ENCODE measurements around the gene PADI2.

Gene PADI2

GRCh38 chr1:17030206-17030605 is 89.0 kb downstream of the PADI2 start:
- no peaks in the 10 kb centered on the region for H3K9me3 ChIP-seq (ENCODE audit: insufficient read depth, low read depth, low read length)
- H3K4me3 ChIP-seq (ENCODE audit: low read length), result no peak overlapping the region
- WGBS, result 92% methylated on average over 4 of the region's 4 CpGs
- H3K4me1 ChIP-seq (ENCODE audit: insufficient read depth, low read length), result no peaks in the 10 kb centered on the region
- no peak overlapping the region for H3K27ac ChIP-seq (ENCODE audit: low read depth, low read length)
- no peak overlapping the region for H3K9ac ChIP-seq (ENCODE audit: low read depth, low read length)
- H3K27me3 ChIP-seq (ENCODE audit: insufficient read depth, low read length), result no peaks in the 10 kb centered on the region
- peaks cover 78% of the 10 kb centered on the region for H3K36me3 ChIP-seq (ENCODE audit: insufficient read depth, low read length)

GRCh38 chr1:17028662-17029188 is 90.5 kb downstream of the PADI2 start:
- H3K27ac ChIP-seq (ENCODE audit: low read depth, low read length), result no peak overlapping the region
- no peak overlapping the region for H3K9ac ChIP-seq (ENCODE audit: low read depth, low read length)
- WGBS, result 94% methylated on average over 5 of the region's 5 CpGs
- peaks cover 92% of the 10 kb centered on the region for H3K36me3 ChIP-seq (ENCODE audit: insufficient read depth, low read length)
- H3K4me3 ChIP-seq (ENCODE audit: low read length), result no peak overlapping the region
- no peaks in the 10 kb centered on the region for H3K27me3 ChIP-seq (ENCODE audit: insufficient read depth, low read length)
- no peaks in the 10 kb centered on the region for H3K9me3 ChIP-seq (ENCODE audit: insufficient read depth, low read depth, low read length)
- H3K4me1 ChIP-seq (ENCODE audit: insufficient read depth, low read length), result no peaks in the 10 kb centered on the region

- Histone ChIP-seq H3K4me1 (ENCODE audit: insufficient read depth, low read length) (no peaks in the 10 kb centered on the region), H3K27ac (ENCODE audit: low read depth, low read length) (no peak overlapping the region), H3K9me3 (ENCODE audit: insufficient read depth, low read depth, low read length) (no peaks in the 10 kb centered on the region), H3K4me3 (ENCODE audit: low read length) (no peak overlapping the region), H3K36me3 (ENCODE audit: insufficient read depth, low read length) (peaks cover 92% of the 10 kb centered on the region), H3K9ac (ENCODE audit: low read depth, low read length) (no peak overlapping the region), H3K27me3 (ENCODE audit: insufficient read depth, low read length) (no peaks in the 10 kb centered on the region)
- whole genome bisulfite sequencing, result 100% methylated on average over 1 of the region's 2 CpGs
Measured at GRCh38 chr1:17027900-17028299, 91.4 kb downstream of the PADI2 start.

- no peaks in the 10 kb centered on the region for H3K9me3 ChIP-seq (ENCODE audit: insufficient read depth, low read depth, low read length)
- H3K9ac ChIP-seq (ENCODE audit: low read depth, low read length), result no peak overlapping the region
- no peak overlapping the region for H3K4me3 ChIP-seq (ENCODE audit: low read length)
- WGBS, result 93% methylated on average over 5 of the region's 5 CpGs
- no peaks in the 10 kb centered on the region for H3K4me1 ChIP-seq (ENCODE audit: insufficient read depth, low read length)
- peaks cover 92% of the 10 kb centered on the region for H3K36me3 ChIP-seq (ENCODE audit: insufficient read depth, low read length)
- no peak overlapping the region for H3K27ac ChIP-seq (ENCODE audit: low read depth, low read length)
- H3K27me3 ChIP-seq (ENCODE audit: insufficient read depth, low read length), result no peaks in the 10 kb centered on the region
Measured at GRCh38 chr1:17027403-17027802, 91.8 kb downstream of the PADI2 start.

GRCh38 chr1:17024721-17025120 is 94.5 kb downstream of the PADI2 start:
- no peaks in the 10 kb centered on the region for H3K4me1 ChIP-seq (ENCODE audit: insufficient read depth, low read length)
- H3K36me3 ChIP-seq (ENCODE audit: insufficient read depth, low read length), result peaks cover 94% of the 10 kb centered on the region
- 100% methylated on average over 1 of the region's 1 CpG for WGBS
- H3K27ac ChIP-seq (ENCODE audit: low read depth, low read length), result no peak overlapping the region
- H3K4me3 ChIP-seq (ENCODE audit: low read length), result no peak overlapping the region
- no peak overlapping the region for H3K9ac ChIP-seq (ENCODE audit: low read depth, low read length)
- no peaks in the 10 kb centered on the region for H3K27me3 ChIP-seq (ENCODE audit: insufficient read depth, low read length)
- no peaks in the 10 kb centered on the region for H3K9me3 ChIP-seq (ENCODE audit: insufficient read depth, low read depth, low read length)

- H3K27ac ChIP-seq (ENCODE audit: low read depth, low read length), result no peak overlapping the region
- H3K36me3 ChIP-seq (ENCODE audit: insufficient read depth, low read length), result peaks cover 100% of the 10 kb centered on the region
- H3K4me3 ChIP-seq (ENCODE audit: low read length), result no peak overlapping the region
- 88% methylated on average over 3 of the region's 3 CpGs for WGBS
- H3K9ac ChIP-seq (ENCODE audit: low read depth, low read length), result no peak overlapping the region
- no peaks in the 10 kb centered on the region for H3K27me3 ChIP-seq (ENCODE audit: insufficient read depth, low read length)
- no peaks in the 10 kb centered on the region for H3K4me1 ChIP-seq (ENCODE audit: insufficient read depth, low read length)
- H3K9me3 ChIP-seq (ENCODE audit: insufficient read depth, low read depth, low read length), result no peaks in the 10 kb centered on the region
Measured at GRCh38 chr1:17023573-17023972, 95.7 kb downstream of the PADI2 start.

GRCh38 chr1:17023102-17023501 is 96.1 kb downstream of the PADI2 start:
- no peak overlapping the region for H3K4me3 ChIP-seq (ENCODE audit: low read length)
- H3K9me3 ChIP-seq (ENCODE audit: insufficient read depth, low read depth, low read length), result no peaks in the 10 kb centered on the region
- peaks cover 100% of the 10 kb centered on the region for H3K36me3 ChIP-seq (ENCODE audit: insufficient read depth, low read length)
- no peak overlapping the region for H3K9ac ChIP-seq (ENCODE audit: low read depth, low read length)
- no peaks in the 10 kb centered on the region for H3K4me1 ChIP-seq (ENCODE audit: insufficient read depth, low read length)
- WGBS, result 90% methylated on average over 4 of the region's 4 CpGs
- no peak overlapping the region for H3K27ac ChIP-seq (ENCODE audit: low read depth, low read length)
- H3K27me3 ChIP-seq (ENCODE audit: insufficient read depth, low read length), result no peaks in the 10 kb centered on the region

- WGBS, result 97% methylated on average over 10 of the region's 10 CpGs
Measured at GRCh38 chr1:17021896-17022295, 97.4 kb downstream of the PADI2 start.

GRCh38 chr1:17020502-17020901 is 98.7 kb downstream of the PADI2 start:
- no peak overlapping the region for H3K4me3 ChIP-seq (ENCODE audit: low read length)
- no peak overlapping the region for H3K9ac ChIP-seq (ENCODE audit: low read depth, low read length)
- peaks cover 81% of the 10 kb centered on the region for H3K36me3 ChIP-seq (ENCODE audit: insufficient read depth, low read length)
- WGBS, result 95% methylated on average over 2 of the region's 2 CpGs
- no peaks in the 10 kb centered on the region for H3K9me3 ChIP-seq (ENCODE audit: insufficient read depth, low read depth, low read length)
- peaks cover 9% of the 10 kb centered on the region for H3K4me1 ChIP-seq (ENCODE audit: insufficient read depth, low read length)
- no peaks in the 10 kb centered on the region for H3K27me3 ChIP-seq (ENCODE audit: insufficient read depth, low read length)
- no peak overlapping the region for H3K27ac ChIP-seq (ENCODE audit: low read depth, low read length)

More at GRCh38 chr1:17021896-17022295, 97.4 kb downstream of the PADI2 start:
- H3K9ac ChIP-seq (ENCODE audit: low read depth, low read length), result no peak overlapping the region
- no peak overlapping the region for H3K4me3 ChIP-seq (ENCODE audit: low read length)
- H3K27ac ChIP-seq (ENCODE audit: low read depth, low read length), result no peak overlapping the region
- no peaks in the 10 kb centered on the region for H3K9me3 ChIP-seq (ENCODE audit: insufficient read depth, low read depth, low read length)
- no peaks in the 10 kb centered on the region for H3K4me1 ChIP-seq (ENCODE audit: insufficient read depth, low read length)
- no peaks in the 10 kb centered on the region for H3K27me3 ChIP-seq (ENCODE audit: insufficient read depth, low read length)
- H3K36me3 ChIP-seq (ENCODE audit: insufficient read depth, low read length), result peaks cover 95% of the 10 kb centered on the region

- no peaks in the 10 kb centered on the region for H3K27me3 ChIP-seq (ENCODE audit: insufficient read depth, low read length)
- H3K4me3 ChIP-seq (ENCODE audit: low read length), result no peak overlapping the region
- 74% methylated on average over 1 of the region's 1 CpG for WGBS
- H3K27ac ChIP-seq (ENCODE audit: low read depth, low read length), result no peak overlapping the region
- H3K36me3 ChIP-seq (ENCODE audit: insufficient read depth, low read length), result peaks cover 64% of the 10 kb centered on the region
- no peaks in the 10 kb centered on the region for H3K9me3 ChIP-seq (ENCODE audit: insufficient read depth, low read depth, low read length)
- H3K9ac ChIP-seq (ENCODE audit: low read depth, low read length), result no peak overlapping the region
- H3K4me1 ChIP-seq (ENCODE audit: insufficient read depth, low read length), result peaks cover 25% of the 10 kb centered on the region
Measured at GRCh38 chr1:17018849-17019248, 100.4 kb downstream of the PADI2 start.

GRCh38 chr1:17017435-17017834 is 101.8 kb downstream of the PADI2 start:
- WGBS, result 95% methylated on average over 7 of the region's 7 CpGs
- Histone ChIP-seq H3K4me3 (ENCODE audit: low read length) (no peak overlapping the region), H3K9me3 (ENCODE audit: insufficient read depth, low read depth, low read length) (no peaks in the 10 kb centered on the region), H3K9ac (ENCODE audit: low read depth, low read length) (no peak overlapping the region), H3K4me1 (ENCODE audit: insufficient read depth, low read length) (peaks cover 38% of the 10 kb centered on the region), H3K36me3 (ENCODE audit: insufficient read depth, low read length) (peaks cover 50% of the 10 kb centered on the region), H3K27ac (ENCODE audit: low read depth, low read length) (no peak overlapping the region), H3K27me3 (ENCODE audit: insufficient read depth, low read length) (no peaks in the 10 kb centered on the region)

Measured in HUES64 (cell line).